Duodenal mucosa (tissue), 2 donors: ENCODE measurements around the gene BPI.

Experiments used
- H3K27ac ChIP-seq: one replicate; pipeline ENCODE4 v1.7.0; 2013; ENCODE audit warnings: low read depth, low read length
- H3K27me3 ChIP-seq, 2 donors: one replicate each; pipeline ENCODE4 v1.7.0; 2013; ENCODE audit warnings: low read length in 2 of 2, control low read depth in 1 of 2; ENCODE audit not compliant: insufficient read depth in 2 of 2, control insufficient read depth in 1 of 2
- H3K36me3 ChIP-seq, 2 donors: one replicate each; pipeline ENCODE4 v1.7.0; 2013; ENCODE audit warnings: low read length in 2 of 2, control low read depth in 1 of 2; ENCODE audit not compliant: insufficient read depth in 2 of 2, control insufficient read depth in 1 of 2
- H3K4me1 ChIP-seq, 2 donors: one replicate each; pipeline ENCODE4 v1.7.0; 2013; ENCODE audit warnings: low read length in 2 of 2, control low read depth in 1 of 2; ENCODE audit not compliant: insufficient read depth in 2 of 2, control insufficient read depth in 1 of 2
- H3K4me3 ChIP-seq, 2 donors: one replicate each; pipeline ENCODE4 v1.7.0; 2013; ENCODE audit warnings: low read length in 2 of 2, low read depth in 1 of 2
- H3K9ac ChIP-seq, 2 donors: one replicate each; pipeline ENCODE4 v1.7.0; 2013; ENCODE audit warnings: low read length in 2 of 2, low read depth in 1 of 2
- H3K9me3 ChIP-seq, 2 donors: one replicate each; pipeline ENCODE4 v1.7.0; 2013; ENCODE audit warnings: low read length in 2 of 2, control low read depth in 1 of 2; ENCODE audit not compliant: control insufficient read depth in 1 of 2

The BPI gene

DNA sequence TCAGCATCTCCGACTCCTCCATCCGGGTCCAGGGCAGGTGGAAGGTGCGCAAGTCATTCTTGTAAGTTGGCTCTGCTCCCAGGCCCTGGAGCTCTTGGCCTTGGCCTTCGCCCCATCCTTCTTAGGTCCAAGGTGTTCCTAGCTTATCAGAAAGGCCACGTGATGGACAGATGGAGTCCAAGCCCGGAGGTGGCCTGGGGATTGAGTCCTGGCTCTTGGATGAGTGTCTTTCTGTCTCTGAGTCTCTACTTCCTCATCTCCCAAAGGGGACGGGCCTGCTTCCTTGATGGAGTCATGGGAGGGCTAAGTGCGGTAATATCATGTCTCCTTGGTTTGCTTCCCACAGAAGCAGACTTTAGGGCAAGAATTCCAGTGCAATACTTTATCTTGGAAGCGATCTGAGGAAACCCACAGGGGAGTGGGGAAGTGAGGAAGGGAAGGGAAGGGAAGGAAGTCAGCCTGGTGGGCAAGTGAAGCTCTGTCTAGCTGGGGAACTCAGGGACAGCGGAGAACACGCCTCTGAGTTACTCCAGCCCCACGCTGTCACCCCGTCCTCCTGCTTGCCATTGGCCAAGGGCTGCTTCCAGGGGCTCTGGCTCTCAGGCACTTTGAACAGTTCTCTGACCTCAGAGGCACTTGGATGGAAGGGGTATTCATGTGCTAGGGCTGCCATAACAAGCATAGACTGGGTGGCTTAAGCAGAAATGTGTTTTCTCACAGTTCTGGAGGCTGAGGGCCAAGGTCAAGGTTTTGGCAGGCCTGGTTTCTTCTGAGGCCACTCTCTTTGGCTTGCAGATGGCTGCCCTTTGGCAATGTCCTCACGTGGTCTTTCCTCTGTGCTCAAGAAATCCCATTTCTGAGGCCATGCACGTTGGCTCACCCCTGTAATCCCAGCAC lies 47.2 kb downstream of the BPI start:
- no peaks in the 10 kb centered on the region for H3K9me3 ChIP-seq
- H3K4me3 ChIP-seq, result no peak overlapping the region
- no peak overlapping the region for H3K27ac ChIP-seq
- no peak overlapping the region for H3K9ac ChIP-seq
- no peaks in the 10 kb centered on the region for H3K36me3 ChIP-seq
- peaks cover 0 to 4% of the 10 kb centered on the region in 2 donors for H3K27me3 ChIP-seq
- H3K4me1 ChIP-seq, result peaks cover 0 to 5% of the 10 kb centered on the region in 2 donors

DNA sequence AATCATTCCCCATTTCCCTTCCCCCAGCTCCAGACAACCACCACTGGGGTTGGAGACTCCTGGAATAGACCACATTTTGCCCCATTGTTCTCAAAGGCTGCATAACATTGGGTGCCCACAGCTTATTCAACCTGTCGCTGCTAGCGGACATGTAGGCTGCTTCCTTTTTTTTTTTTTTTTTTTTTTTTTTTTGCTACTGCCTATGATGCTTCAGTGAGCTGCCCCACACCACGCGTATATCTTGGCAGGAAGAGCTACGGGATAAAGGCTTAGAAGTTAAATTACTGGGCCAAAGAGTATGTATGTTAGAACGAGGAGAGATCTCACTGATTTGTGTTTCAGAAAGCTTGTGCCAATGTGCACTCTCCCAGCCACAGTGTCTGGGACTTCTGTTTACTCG lies 49.4 kb downstream of the BPI start:
- H3K9me3 ChIP-seq, result no peaks in the 10 kb centered on the region
- H3K27me3 ChIP-seq, result peaks cover 0 to 4% of the 10 kb centered on the region in 2 donors
- H3K27ac ChIP-seq, result no peak overlapping the region
- H3K4me3 ChIP-seq, result no peak overlapping the region
- H3K36me3 ChIP-seq, result no peaks in the 10 kb centered on the region
- no peak overlapping the region for H3K9ac ChIP-seq
- peaks cover 0 to 5% of the 10 kb centered on the region in 2 donors for H3K4me1 ChIP-seq

DNA sequence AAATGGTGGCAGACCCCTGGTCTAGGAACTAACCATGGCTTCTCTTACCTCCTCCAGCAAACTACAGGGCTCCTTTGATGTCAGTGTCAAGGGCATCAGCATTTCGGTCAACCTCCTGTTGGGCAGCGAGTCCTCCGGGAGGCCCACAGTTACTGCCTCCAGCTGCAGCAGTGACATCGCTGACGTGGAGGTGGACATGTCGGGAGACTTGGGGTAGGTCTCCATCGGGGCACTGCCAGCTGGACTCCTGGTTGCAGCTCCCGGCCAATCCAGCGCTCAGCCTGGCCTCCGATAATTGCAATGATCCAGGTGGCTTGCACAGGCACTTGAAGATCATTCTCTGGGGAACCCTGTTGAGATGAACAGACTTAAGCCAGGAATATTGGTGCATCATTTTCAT lies 50.3 kb downstream of the BPI start:
- H3K27ac ChIP-seq, result no peak overlapping the region
- H3K36me3 ChIP-seq, result no peaks in the 10 kb centered on the region
- H3K4me3 ChIP-seq, result no peak overlapping the region
- H3K9ac ChIP-seq, result no peak overlapping the region
- no peaks in the 10 kb centered on the region for H3K9me3 ChIP-seq
- peaks cover 0 to 5% of the 10 kb centered on the region in 2 donors for H3K4me1 ChIP-seq
- H3K27me3 ChIP-seq, result peaks cover 0 to 4% of the 10 kb centered on the region in 2 donors

GRCh38 chr20:38355161-38356012 lies 51.4 kb downstream of the BPI start:
- no peak overlapping the region for H3K27ac ChIP-seq
- no peaks in the 10 kb centered on the region for H3K36me3 ChIP-seq
- H3K4me3 ChIP-seq, result no peak overlapping the region
- H3K27me3 ChIP-seq, result no peaks in the 10 kb centered on the region
- H3K9me3 ChIP-seq, result no peaks in the 10 kb centered on the region
- H3K4me1 ChIP-seq, result peaks cover 0 to 4% of the 10 kb centered on the region in 2 donors
- no peak overlapping the region for H3K9ac ChIP-seq

- no peaks in the 10 kb centered on the region for H3K4me1 ChIP-seq
- H3K9me3 ChIP-seq, result no peaks in the 10 kb centered on the region
- no peaks in the 10 kb centered on the region for H3K36me3 ChIP-seq
- H3K4me3 ChIP-seq, result no peak overlapping the region
- no peak overlapping the region for H3K9ac ChIP-seq
- no peaks in the 10 kb centered on the region for H3K27me3 ChIP-seq
- no peak overlapping the region for H3K27ac ChIP-seq
Observed at GRCh38 chr20:38357653-38358207, 53.8 kb downstream of the BPI start.

DNA sequence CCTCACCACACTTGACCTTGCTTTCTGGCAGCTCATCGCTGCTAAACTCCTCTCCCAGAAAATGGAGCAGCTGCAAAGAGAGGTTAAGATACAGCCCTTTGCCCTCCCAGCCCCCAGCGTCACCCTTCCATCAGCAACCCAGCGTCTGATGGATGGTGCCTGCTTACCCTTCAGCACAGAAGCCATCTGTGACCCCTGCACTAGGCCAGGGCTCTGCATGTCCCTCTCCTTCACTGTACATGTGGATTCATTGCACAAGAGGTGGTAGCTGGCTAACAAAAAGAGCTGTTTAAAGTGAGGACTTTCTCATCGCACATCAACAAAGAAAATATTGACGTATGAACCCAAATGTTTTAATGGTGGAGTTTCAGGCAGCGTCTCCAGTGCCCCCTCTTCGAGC lies 54.6 kb downstream of the BPI start:
- Histone ChIP-seq H3K27ac (no peak overlapping the region), H3K27me3 (no peaks in the 10 kb centered on the region), H3K9ac (no peak overlapping the region), H3K4me3 (no peak overlapping the region), H3K9me3 (no peaks in the 10 kb centered on the region), H3K36me3 (no peaks in the 10 kb centered on the region), H3K4me1 (no peaks in the 10 kb centered on the region)

DNA sequence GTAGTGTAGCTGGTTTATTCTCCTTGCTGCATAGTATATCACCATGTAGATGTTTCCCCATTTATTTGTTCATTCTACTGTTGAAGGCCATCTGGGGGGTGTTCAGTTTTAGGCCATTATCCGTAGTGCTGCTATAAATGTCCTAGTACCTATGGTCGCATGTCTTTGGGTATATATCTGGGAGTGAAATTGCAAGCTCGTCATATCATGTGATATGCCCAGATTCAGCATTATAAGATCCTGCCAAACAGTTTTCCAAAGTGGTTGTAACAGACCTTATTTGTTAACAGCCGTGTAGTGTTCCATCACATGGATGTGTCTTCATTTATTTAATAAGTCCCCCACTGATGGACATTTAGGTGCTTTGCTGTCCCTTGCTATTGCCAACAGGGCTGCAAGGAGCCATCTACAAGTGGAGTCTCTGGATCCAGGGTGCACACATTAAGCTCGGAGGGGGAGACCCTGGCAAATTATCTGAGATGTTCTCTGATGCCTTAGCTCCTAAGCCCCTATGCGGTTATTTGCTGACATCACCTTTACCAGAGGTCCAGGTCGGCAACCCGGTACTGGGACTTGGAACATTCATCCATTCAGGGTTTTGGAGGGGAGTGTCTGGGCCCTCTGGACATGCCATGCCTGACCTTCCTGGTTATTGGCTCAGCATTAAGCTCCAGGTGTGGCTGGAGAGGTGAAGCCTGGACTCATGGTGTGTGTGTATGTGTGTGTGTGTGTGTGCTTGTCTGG lies 59.2 kb downstream of the BPI start:
- no peaks in the 10 kb centered on the region for H3K4me1 ChIP-seq
- no peaks in the 10 kb centered on the region for H3K27me3 ChIP-seq
- no peaks in the 10 kb centered on the region for H3K9me3 ChIP-seq
- no peak overlapping the region for H3K27ac ChIP-seq
- no peak overlapping the region for H3K4me3 ChIP-seq
- no peak overlapping the region for H3K9ac ChIP-seq
- no peaks in the 10 kb centered on the region for H3K36me3 ChIP-seq

GRCh38 chr20:38369389-38369788 lies 65.4 kb downstream of the BPI start:
- H3K4me3 ChIP-seq, result no peak overlapping the region
- no peak overlapping the region for H3K27ac ChIP-seq
- H3K4me1 ChIP-seq, result peaks cover 7 to 9% of the 10 kb centered on the region in 2 donors
- no peaks in the 10 kb centered on the region for H3K27me3 ChIP-seq
- H3K36me3 ChIP-seq, result no peaks in the 10 kb centered on the region
- no peak overlapping the region for H3K9ac ChIP-seq
- H3K9me3 ChIP-seq, result no peaks in the 10 kb centered on the region

DNA sequence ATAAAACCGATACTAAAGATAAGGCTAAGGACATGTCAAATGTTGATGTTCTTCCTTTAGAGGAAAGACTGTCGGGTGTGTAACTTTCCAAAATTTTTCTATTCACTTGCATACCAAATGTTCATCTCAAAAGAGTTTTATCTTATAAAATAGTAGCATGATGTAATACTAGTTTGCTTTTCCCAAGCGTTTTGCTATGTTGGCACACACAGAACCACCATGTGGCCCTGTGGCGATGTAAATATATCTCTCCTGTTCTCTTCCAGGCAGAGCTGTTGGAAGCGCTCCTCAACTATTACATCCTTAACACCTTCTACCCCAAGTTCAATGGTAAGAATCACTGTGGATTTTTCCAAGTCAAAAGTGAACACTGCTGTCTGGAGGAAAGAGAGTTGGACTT lies 68.8 kb downstream of the BPI start:
- Histone ChIP-seq H3K4me3 (no peak overlapping the region), H3K4me1 (peaks cover 9 to 10% of the 10 kb centered on the region in 2 donors), H3K27me3 (no peaks in the 10 kb centered on the region), H3K9me3 (no peaks in the 10 kb centered on the region), H3K9ac (no peak overlapping the region), H3K27ac (no peak overlapping the region), H3K36me3 (no peaks in the 10 kb centered on the region)
